NCI-H446 (cell line): Measurements from ENCODE around the gene PLEK2.
"Not testable (repeated sequence)": the region's sequence is repeated elsewhere in the genome, so short reads cannot be mapped to it uniquely, and the experiment has no call there.

Experiments
- DNase-seq, 2 experiments: peaks; one replicate each; lab custom pipeline; 2025; lab: John Stamatoyannopoulos, UW

PLEK2 gene

DNA sequence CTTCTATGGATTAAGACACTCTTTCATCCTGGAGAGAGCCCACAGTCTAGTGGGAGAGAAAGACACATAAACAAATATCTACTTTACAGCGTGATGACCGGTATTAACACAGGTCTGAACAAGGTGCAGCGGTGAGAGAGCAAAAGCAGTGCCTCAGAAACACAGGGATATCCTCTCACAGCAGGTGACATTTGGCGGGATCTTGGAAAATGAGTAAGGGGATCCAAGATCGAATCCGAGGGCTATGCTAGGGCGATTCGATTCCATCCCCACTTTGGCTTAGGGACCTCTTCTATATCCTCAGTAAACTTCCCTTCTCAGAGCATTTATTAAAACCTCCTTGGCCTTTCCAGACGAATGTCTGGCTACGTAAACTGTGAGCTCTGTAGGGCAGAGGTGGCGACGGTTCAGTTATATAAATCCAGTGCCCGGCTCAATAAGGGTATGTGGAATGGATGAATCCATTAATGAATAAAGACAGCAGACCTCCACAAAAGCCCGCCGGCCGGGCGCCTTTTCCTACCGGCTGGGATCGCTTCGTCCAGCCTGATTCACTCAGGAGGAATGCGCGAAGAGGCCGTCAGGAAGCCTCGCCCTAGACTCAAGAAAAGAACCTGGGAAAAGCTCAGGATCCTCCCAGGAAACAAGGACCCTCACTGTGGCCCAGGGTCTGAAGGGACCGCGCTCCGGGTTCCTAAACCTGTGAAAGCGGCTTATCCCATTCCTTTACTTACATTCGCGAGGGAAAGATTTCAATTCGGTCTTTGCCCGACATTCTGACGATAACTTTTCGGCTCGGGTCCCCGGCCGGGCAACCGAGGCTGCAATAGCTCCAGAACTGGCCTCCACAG is 52.8 kb downstream of the PLEK2 start:
- peak in 1 of 2 experiments; percentile 17 for DNase-seq

DNA sequence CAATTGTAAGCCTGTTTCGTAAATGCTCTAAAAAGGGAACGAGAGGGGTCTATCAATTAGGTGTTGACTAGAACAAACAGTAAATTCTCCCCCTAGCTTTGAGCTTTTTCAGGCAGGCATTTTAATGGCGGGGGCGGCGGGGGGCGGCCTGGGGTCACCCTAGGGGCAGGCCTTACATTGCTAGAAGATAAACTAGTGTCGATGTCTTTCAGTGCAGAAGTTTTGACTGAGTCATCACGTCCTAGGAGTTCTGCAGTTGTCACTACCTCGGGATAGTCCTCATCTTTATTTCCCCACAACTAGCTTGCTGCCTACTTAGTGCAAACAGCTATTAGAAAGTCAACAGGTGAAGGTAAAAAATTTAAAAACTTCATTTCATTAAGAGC is 54.0 kb downstream of the PLEK2 start:
- DNase-seq = no peak

DNA sequence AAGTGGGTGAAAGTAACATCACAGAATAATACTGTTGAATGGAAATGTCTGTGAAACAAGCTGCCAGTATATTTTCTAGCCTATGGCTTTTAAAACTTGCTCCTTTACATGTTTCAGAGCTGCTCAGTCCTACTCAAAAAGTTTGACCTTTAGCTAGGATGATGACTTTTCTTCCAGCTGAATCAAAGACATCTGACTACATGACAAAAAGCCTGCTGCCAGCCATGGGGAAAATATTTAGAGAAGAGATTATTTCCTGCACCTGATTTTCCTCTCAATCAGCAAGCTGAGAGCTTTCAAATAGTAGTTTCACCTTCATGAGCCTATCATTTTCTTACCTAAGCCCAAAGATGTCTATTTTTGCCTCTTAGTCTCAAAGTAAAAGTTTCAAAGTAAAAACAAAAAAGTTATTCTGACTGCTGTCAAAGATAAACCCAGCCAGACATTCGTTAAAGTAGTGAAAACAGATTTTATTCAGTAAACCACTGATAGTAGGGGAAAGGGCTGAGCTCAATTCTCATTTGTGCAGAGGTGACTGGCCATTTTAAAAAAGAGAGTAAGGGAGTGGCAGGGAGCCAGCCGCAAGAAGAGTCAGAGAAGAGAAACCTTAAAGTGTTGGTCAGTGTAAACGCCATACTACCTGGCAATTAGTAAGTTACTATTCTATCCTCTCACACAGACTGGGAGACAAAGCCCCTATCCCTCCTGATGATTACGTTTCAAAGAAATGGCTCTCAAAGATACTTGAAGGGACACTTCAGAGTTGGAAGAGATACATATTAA is 54.6 kb downstream of the PLEK2 start:
- no peak for DNase-seq

DNA sequence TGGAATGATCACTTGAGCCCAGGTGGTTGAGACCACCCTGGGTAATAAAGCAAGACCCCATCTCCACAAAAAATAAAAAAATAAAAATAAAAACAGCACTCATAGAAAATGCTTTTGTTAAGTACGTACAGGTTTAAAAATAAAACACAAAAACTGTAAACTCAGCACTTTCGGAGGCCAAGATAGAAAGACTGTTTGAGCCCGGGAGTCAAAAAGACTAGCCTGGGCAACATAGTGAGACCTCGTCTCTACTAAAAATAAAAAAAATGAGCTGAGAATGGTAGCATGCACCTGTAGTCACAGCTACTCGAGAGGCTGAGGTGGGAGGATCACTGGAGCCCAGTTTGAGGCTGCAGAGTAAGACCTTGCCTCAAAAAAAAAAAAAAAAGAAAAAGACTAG is 59.9 kb downstream of the PLEK2 start:
- DNase-seq = no peak

DNA sequence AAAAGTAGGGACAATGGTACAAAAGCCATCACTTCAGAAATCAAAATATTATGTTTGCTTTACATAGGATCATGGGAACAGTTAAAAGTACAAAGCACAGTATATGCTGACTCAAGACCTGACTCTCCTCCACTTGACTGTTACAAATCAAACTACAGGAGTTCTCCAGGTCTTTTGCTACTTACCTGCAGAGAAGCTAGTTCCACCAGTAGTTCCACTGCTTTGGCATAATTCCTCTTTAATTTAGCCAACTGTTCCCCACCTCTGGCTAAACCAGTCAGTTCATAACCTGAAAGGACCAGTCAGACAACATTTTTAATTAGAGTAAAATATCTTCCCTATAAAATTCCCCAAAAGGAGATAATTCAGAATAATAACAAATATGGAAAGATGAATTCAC is 66.4 kb downstream of the PLEK2 start:
- no peak for DNase-seq

DNA sequence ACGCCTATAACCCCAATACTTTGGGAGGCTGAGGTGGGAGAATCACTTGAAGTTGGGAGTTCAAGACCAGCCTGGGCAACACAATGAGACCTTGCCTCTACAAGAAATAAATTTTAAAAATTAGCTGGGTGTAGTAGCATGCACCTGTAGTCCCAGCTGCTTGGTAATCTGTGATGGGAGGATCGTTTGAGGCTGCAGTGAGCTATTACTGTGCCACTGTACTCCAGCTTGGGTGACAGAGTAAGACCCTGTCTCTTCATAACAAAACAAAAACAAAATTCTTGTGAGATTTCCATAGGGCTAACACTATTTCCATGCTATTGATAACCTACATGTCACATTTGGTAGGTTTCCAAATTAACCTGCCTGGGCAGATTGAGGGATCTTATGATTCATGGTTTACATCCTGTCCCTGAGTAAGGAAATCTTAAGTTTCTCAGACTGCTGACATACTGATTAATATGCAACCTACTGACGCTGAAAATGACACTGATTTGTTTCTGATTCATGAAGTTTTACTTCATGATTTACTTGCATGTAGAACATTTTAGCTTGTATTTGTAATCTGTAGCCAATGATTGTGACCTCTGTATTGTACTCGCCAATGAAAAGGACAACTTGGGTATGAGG is 68.2 kb downstream of the PLEK2 start:
- DNase-seq = no peak

DNA sequence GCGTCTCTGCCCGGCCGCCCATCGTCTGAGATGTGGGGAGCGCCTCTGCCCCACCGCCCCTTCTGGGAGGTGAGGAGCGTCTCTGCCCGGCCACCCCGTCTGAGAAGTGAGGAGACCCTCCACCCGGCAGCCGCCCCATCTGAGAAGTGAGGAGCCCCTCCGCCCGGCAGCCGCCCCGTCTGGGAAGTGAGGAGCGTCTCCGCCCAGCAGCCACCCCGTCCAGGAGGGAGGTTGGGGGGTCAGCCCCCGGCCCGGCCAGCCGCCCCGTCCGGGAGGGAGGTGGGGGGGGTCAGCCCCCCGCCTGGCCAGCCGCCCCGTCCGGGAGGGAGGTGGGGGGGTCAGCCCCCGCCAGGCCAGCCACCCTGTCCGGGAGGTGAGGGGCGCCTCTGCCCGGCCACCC is 70.7 kb downstream of the PLEK2 start:
- DNase-seq = not testable (repeated sequence)
